BLaER1 (cell line): ENCODE results near the gene ACTL6B.
A peak's percentile ranks its signal among the peaks of the same experiment; 100 is the strongest.

ENCODE experiments used
- H3K27ac ChIP-seq: shearing (Covaris generic); formaldehyde crosslinking; 2 replicates; pipeline ENCODE4 v1.8.1; 2022
- H3K27me3 ChIP-seq: shearing (Covaris generic); formaldehyde crosslinking; 2 replicates; pipeline ENCODE4 v1.8.1; 2022
- H3K36me3 ChIP-seq: shearing (Covaris generic); formaldehyde crosslinking; 2 replicates; pipeline ENCODE4 v1.8.1; 2022
- H3K4me1 ChIP-seq: shearing (Covaris generic); formaldehyde crosslinking; 2 replicates; pipeline ENCODE4 v1.8.1; 2022
- H3K4me2 ChIP-seq: shearing (Covaris generic); formaldehyde crosslinking; 2 replicates; pipeline ENCODE4 v1.8.1; 2022
- H3K4me3 ChIP-seq: shearing (Covaris generic); formaldehyde crosslinking; 2 replicates; pipeline ENCODE4 v1.8.1; 2022
- H3K9ac ChIP-seq: shearing (Covaris generic); formaldehyde crosslinking; 2 replicates; pipeline ENCODE4 v1.8.1; 2022
- H3K9me3 ChIP-seq: shearing (Covaris generic); formaldehyde crosslinking; 2 replicates; pipeline ENCODE4 v1.8.1; 2022
- H4K20me1 ChIP-seq: shearing (Covaris generic); formaldehyde crosslinking; 2 replicates; pipeline ENCODE4 v1.8.1; 2022
- Cebpa-rat ChIP-seq: shearing (Covaris generic); IDR thresholded peaks from 2 replicates; pipeline ENCODE4 v1.8.1; 2022

Gene ACTL6B

DNA sequence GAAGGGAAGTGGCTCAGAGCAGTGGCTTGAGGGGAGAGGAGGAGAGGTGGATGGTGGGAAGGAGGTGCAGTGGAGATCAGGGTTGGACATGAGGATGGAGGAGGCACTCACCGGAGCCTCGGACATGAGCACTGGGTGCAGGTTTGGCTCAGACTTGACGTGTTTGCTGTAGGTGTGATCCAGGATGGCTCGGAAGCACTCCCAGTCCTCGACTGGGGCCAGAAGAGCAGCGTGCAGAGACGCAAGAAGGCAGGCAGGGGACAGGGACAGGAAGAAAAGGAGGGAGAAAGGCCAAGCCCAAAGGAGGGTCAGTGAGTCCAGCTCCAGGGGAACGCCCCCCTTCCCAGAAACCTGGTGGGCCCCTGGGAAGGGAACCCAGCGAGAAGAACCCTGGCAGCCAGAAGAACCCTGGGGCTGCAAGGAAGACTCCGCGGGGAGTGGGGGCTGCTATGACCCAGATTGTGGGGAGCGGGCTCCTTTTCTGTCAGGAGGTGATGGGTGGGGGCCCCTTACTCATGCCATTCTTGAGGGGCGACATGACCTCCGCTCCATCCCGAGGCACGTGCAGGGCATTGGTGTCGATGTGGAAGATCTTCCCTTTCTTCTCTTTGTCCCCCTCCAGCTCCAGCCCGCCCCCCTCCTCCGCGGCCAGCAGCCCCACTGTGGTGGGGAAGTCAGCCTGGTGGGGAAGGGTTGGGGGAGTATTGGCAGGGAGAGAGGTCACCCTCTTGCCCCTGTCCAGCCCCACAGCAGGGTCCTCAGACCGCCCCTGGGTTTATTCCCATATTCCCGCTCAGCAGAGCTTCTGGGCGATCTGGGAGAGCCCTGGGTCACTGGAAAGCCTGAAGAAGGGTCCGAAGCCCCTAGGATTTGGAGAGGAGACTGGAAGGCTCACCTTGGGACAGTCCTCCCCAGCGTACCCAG, 1.1 kb downstream of the ACTL6B start:
- no peak for TF ChIP-seq Cebpa-rat
- no peak overlapping the region for H3K4me2 ChIP-seq
- no peaks in the 10 kb centered on the region for H3K4me1 ChIP-seq
- no peak overlapping the region for H3K9ac ChIP-seq
- no peak overlapping the region for H3K4me3 ChIP-seq
- H3K36me3 ChIP-seq = no peaks in the 10 kb centered on the region
- H3K27me3 ChIP-seq = peaks cover 21% of the 10 kb centered on the region
- 0 out of 2 replicates have a peak, but pooled peaks cover 5% of the 10 kb centered on the region for H3K9me3 ChIP-seq
- H3K27ac ChIP-seq = no peak overlapping the region
- no peaks in the 10 kb centered on the region for H4K20me1 ChIP-seq

DNA sequence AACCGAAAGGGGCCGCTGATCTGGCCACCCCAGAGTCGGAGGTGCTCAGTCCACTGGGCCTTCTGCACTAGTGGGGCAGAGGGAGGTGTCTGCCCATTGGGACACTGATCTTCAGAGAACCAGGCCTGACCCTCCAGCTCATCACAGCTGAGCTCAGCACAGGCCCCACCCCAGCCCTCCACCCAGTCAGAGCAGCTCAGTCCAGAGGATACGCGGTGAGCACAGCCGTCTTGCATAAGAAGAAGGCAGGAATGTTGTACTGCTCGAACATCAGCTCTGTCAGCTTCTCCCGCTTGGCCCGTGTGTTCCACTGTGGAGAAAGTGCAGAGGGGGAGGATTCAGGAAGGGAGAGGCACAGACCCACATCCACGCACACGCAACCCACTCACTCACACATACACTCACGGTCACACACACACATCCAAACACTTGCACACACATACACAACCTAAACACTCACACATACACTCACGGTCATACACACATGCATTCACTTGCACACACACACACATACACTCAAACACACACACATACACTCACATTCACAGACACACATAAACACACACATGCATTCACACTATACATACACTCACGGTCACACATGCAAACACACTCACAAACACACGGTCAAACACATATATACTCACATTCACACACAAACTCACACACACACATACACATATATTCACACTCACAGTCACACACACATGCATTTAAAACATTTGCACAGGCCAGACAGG, 6.3 kb downstream of the ACTL6B start:
- Histone ChIP-seq H3K9ac (no peak overlapping the region), H3K4me1 (no peaks in the 10 kb centered on the region), H3K27me3 (peaks cover 5% of the 10 kb centered on the region), H3K36me3 (no peaks in the 10 kb centered on the region), H3K4me2 (no peak overlapping the region), H3K9me3 (no peaks in the 10 kb centered on the region), H3K4me3 (no peak overlapping the region), H4K20me1 (no peaks in the 10 kb centered on the region), H3K27ac (no peak overlapping the region)
- no peak for TF ChIP-seq Cebpa-rat

DNA sequence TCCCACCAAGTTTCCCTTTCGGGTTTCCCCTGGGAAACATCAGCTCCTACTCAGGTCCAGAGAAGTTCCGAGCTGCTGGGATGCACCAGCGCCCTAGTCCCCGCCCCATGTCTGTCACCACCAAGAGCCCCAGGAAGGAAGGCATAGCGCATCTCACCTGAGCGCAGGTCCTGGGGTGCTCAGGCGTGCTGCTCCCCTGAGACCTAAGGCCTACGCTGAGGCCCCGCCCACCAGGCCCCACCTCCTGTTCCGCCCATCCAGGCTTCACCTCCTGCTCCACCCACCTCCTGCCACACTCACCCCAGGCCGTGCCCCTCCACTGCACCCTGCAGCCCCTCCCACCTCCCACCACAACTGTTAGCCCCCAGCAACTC, 13.7 kb downstream of the ACTL6B start:
- H3K36me3 ChIP-seq = no peaks in the 10 kb centered on the region
- H3K27ac ChIP-seq = no peak overlapping the region
- no peaks in the 10 kb centered on the region for H4K20me1 ChIP-seq
- TF ChIP-seq Cebpa-rat = no peak
- H3K4me2 ChIP-seq = peak overlapping the region; percentile 75
- no peaks in the 10 kb centered on the region for H3K27me3 ChIP-seq
- H3K9ac ChIP-seq = no peak overlapping the region
- no peak overlapping the region for H3K4me3 ChIP-seq
- no peaks in the 10 kb centered on the region for H3K9me3 ChIP-seq
- peaks cover 14% of the 10 kb centered on the region for H3K4me1 ChIP-seq

DNA sequence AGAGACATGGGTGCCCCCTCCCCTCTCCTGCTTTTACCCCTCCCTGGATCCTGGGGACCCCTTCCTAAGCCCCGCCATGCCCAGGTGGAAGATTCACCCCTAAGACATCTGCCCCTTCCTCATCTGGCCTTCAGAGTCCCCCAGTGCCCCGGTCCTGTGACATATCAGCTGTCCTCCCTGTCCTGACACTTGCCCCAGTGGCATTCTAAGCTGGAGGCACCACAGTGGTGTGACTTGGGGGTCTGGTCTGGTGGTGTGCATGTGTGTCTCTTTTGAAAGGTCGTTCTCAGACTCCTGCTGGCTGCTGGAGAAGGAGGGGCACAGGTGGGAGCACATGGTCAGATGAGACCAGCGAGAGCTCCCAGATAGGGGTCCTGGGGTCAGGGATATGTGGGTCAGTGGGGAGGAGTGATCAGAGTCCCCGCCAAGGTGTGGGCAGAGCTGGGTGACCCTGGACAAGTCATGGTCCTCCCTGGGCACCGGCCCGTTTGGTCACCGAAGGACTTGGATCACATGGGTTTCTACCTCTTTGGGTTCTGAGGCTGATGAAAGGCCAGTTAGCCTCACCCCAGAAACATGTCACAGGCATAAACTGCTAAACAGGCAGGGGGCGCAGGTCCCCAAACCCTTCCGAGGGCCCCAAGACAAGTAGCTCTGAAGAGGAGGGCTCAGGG, 14.3 kb downstream of the ACTL6B start:
- H3K9ac ChIP-seq = no peak overlapping the region
- H4K20me1 ChIP-seq = no peaks in the 10 kb centered on the region
- H3K4me3 ChIP-seq = no peak overlapping the region
- H3K27me3 ChIP-seq = no peaks in the 10 kb centered on the region
- H3K4me1 ChIP-seq = peaks cover 14% of the 10 kb centered on the region
- no peak overlapping the region for H3K27ac ChIP-seq
- no peak for TF ChIP-seq Cebpa-rat
- H3K9me3 ChIP-seq = no peaks in the 10 kb centered on the region
- peak overlapping the region; percentile 75 for H3K4me2 ChIP-seq
- no peaks in the 10 kb centered on the region for H3K36me3 ChIP-seq

DNA sequence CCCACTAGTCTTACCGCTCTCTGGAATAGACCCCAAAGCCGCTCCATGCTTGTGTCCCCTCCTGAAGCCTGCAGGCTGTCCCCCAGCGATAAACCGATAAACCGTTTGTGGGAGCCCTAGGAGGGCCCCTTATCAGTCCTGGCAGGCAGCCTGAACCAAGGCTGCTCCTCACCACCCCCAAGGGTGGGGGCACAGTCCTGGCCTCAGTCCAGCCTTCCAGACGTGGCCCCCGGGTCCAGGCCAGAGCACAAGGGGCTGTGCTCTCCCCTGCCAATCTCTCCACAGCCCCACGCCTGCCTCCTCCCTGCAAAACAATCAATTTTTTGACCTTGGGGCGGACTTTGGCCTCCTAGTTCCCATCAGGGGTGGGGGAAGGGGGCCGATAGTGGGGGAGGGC, 14.8 kb downstream of the ACTL6B start, which contains the start of gene TFR2:
TFR2 (minus strand) TSS at position 90 of the 397 bp plus-strand sequence; CDS start at position 47, 43 bp downstream.
- H3K36me3 ChIP-seq = no peaks in the 10 kb centered on the region
- no peak for TF ChIP-seq Cebpa-rat
- no peak within 1 kb of the TSS for H3K27ac ChIP-seq
- H3K4me1 ChIP-seq = peaks cover 14% of the 10 kb centered on the region
- no peak within 1 kb of the TSS for H3K9ac ChIP-seq
- H3K4me2 ChIP-seq = peak within 1 kb of the TSS; percentile 75
- H3K9me3 ChIP-seq = no peaks in the 10 kb centered on the region
- H4K20me1 ChIP-seq = no peaks in the 10 kb centered on the region
- no peaks in the 10 kb centered on the region for H3K27me3 ChIP-seq
- no peak within 1 kb of the TSS for H3K4me3 ChIP-seq

DNA sequence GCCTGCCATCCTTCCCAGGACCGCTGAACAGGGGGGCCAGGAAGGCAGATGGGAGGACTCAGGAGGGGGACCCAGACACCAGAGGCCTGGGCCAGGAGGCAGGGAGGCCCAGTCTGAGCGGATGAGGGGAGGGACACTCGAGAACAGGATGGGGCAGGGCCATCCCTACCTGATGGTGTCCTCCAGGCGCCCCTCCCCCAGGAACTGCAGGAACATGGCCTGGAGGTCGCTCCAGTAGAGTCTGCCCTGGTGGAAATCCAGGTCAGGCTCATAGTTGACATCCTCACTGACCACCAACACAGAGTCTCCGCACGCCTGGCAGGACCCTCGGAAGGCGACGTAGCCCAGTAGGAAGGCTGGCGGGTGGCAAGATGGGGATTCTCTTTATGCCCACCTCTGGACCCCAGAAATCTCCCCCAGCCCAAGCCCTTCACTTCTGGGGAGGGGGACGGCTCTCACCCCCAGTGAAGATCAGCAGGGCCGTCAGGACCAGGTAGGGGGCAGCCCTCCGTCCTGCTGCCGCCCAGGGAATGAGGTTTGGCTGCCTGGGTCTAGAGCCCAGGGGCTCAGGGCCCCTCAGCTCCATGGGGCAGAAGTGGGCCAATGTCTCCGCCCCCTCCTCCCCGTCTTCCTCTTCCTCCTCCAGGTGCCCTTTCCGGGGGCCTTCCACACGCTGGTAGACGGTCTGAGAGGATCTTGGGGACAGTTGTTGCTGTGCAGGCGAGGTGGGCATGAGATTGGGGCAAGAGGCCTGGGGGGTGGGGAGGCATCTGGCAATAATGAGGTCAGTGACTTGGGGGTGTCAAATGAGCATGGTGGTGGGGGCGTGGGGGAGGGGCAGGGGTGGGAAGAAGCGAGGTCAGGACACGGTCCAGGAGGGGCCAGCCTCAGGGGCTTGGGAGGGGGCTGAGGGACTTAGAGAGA, 15.5 kb downstream of the ACTL6B start:
- Histone ChIP-seq H3K4me3 (no peak overlapping the region), H3K36me3 (no peaks in the 10 kb centered on the region), H3K4me1 (peaks cover 14% of the 10 kb centered on the region), H3K9ac (no peak overlapping the region), H3K27me3 (no peaks in the 10 kb centered on the region), H4K20me1 (no peaks in the 10 kb centered on the region), H3K9me3 (no peaks in the 10 kb centered on the region), H3K27ac (no peak overlapping the region), H3K4me2 (no peak overlapping the region)
- TF ChIP-seq Cebpa-rat = no peak

DNA sequence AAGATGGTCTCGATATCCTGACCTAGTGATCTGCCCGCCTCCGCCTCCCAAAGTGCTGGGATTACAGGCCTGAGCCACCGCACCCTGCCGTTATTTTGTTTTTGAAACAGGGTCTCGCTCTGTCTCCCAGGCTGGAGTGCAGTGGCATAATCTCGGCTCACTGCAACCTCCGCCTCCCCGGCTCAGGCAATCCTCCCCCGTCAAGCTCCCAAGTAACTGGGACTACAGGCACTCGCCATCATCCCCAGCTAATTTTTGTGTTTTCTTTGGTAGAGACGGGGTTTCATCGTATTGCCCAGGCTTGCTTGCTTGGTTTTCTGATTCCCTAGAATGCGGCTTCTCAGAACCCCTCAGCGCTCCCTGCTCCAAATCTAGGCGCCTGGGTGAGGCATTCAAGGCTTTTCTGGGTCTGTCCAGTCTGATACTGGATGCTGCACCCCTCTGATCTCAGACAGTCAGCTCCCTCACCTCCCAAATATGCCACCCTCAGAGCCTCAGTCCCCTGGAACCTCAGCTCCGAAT, 16.2 kb downstream of the ACTL6B start:
- Histone ChIP-seq H3K27me3 (no peaks in the 10 kb centered on the region), H4K20me1 (no peaks in the 10 kb centered on the region), H3K9me3 (no peaks in the 10 kb centered on the region), H3K4me3 (no peak overlapping the region), H3K9ac (no peak overlapping the region), H3K4me1 (peaks cover 15% of the 10 kb centered on the region), H3K4me2 (no peak overlapping the region), H3K27ac (no peak overlapping the region), H3K36me3 (no peaks in the 10 kb centered on the region)
- no peak for TF ChIP-seq Cebpa-rat

DNA sequence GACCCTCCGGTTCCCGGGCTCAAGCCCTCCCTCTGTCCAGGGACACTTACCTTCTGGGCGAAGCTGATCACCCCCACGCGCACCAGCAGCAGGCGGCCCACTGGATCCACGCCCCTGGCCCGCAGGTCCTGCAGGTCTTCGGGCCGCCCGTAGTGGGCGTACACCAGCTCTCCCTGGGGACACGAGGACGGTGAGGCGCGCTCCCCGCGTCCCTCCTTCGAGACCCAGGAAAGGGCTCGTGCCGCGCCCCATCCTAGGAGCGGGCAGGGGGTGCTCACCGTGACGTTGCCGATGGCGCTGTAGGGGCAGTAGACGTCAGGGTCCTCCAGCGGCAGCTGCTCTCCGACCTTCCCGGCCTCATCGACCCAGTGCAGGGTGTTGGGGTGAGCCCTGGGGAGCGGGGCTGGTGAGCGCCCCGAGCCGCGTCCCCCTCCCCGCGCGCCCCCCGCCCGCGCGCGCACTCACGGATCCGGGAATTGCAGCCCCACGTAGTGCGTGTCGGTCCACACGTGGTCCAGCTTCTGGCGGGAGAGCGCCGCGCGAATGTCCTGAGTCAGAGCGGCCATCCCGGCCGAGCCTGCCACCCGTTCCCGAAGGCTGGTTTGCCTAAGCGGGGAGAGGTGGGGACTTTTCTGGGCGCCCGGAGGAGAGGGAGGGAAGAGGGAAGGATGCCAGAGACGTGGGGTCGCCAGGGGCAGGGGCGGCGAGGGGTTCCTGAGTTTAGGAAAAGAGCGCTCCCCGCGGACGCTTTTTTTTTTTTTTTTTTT, 23.1 kb downstream of the ACTL6B start:
- H3K4me3 ChIP-seq = peak overlapping the region; percentile 87
- peak overlapping the region; percentile 87 for H3K27ac ChIP-seq
- peaks cover 17% of the 10 kb centered on the region for H3K36me3 ChIP-seq
- no peaks in the 10 kb centered on the region for H4K20me1 ChIP-seq
- H3K4me2 ChIP-seq = peak overlapping the region; percentile 90
- H3K4me1 ChIP-seq = peaks cover 62% of the 10 kb centered on the region
- no peak for TF ChIP-seq Cebpa-rat
- H3K9ac ChIP-seq = peak overlapping the region; percentile 85
- H3K27me3 ChIP-seq = no peaks in the 10 kb centered on the region
- no peaks in the 10 kb centered on the region for H3K9me3 ChIP-seq
